OCI-LY7 (cell line): Measurements from ENCODE around the gene KIF12. TPM values are rescaled to one million over a fixed set of nuclear protein-coding genes. Genes with fewer than 3 reads are reported as not detected.

Experiments used
- BruUV-seq: library from RNA; stranded (reverse); fragments of 400-500 nt; replicated peaks from 2 replicates; lab custom pipeline; 2021; lab: Mats Ljungman, UMichigan
- CTCF ChIA-PET: fragments of 300-600 bp; sonication (Branson Sonifier 250); formaldehyde crosslinking; loops from one replicate; lab custom pipeline; 2022; ENCODE audit warnings: antibody characterized with exemption; ENCODE audit not compliant: unreplicated experiment; lab: Charles Lee
- POLR2A ChIA-PET: fragments of 300-600 bp; sonication (Branson Sonifier 250); formaldehyde crosslinking; loops from one replicate; lab custom pipeline; 2022; ENCODE audit warnings: antibody characterized with exemption; lab: Charles Lee
- DNase-seq: peaks from one replicate; pipeline ENCODE4 v3.0.0-alpha.2; 2015; ENCODE audit warnings: low spot score
- H2AFZ ChIP-seq: fragments of 200-600 bp; sonication (generic), shearing (Covaris generic); 2 replicates; pipeline ENCODE4 v1.6.1; 2014; ENCODE audit warnings: mild to moderate bottlenecking, antibody characterized with exemption, low read length, moderate library complexity
- H3K27ac ChIP-seq: fragments of 200-600 bp; sonication (generic); 2 replicates; pipeline ENCODE4 v1.5.1; 2014; ENCODE audit warnings: mixed run types, low read depth, mild to moderate bottlenecking, moderate library complexity, low read length, inconsistent platforms; ENCODE audit not compliant: poor library complexity, severe bottlenecking
- H3K36me3 ChIP-seq: fragments of 200-600 bp; sonication (generic); 2 replicates; pipeline ENCODE4 v1.6.1; 2014; ENCODE audit warnings: mild to moderate bottlenecking, antibody characterized with exemption, low read length, moderate library complexity, mixed read lengths; ENCODE audit not compliant: insufficient read depth
- H3K4me1 ChIP-seq: fragments of 200-600 bp; sonication (generic); 2 replicates; pipeline ENCODE4 v1.5.1; 2014; ENCODE audit warnings: mild to moderate bottlenecking, low read length; ENCODE audit not compliant: insufficient read depth, poor library complexity, severe bottlenecking
- H3K4me2 ChIP-seq: fragments of 200-600 bp; sonication (generic); 2 replicates; pipeline ENCODE4 v1.6.1; 2014; ENCODE audit warnings: mild to moderate bottlenecking, low read length
- H3K4me3 ChIP-seq: fragments of 200-600 bp; sonication (generic); 2 replicates; pipeline ENCODE4 v1.5.1; 2014; ENCODE audit warnings: mild to moderate bottlenecking, low read depth, low read length; ENCODE audit not compliant: poor library complexity, severe bottlenecking
- H3K79me2 ChIP-seq: fragments of 200-600 bp; sonication (generic); 2 replicates; pipeline ENCODE4 v1.6.1; 2016; ENCODE audit warnings: low read depth, mild to moderate bottlenecking, low read length, moderate library complexity, mixed read lengths; ENCODE audit not compliant: insufficient read depth
- H3K9me2 ChIP-seq: fragments of 200-600 bp; sonication (generic); 2 replicates; pipeline ENCODE4 v1.6.1; 2016; ENCODE audit warnings: mild to moderate bottlenecking, low read length, mixed read lengths; ENCODE audit not compliant: insufficient read depth
- H3K9me3 ChIP-seq: fragments of 200-600 bp; sonication (generic); 2 replicates; pipeline ENCODE4 v1.6.1; 2014; ENCODE audit warnings: mild to moderate bottlenecking, mixed run types, low read length, mixed read lengths
- H4K20me1 ChIP-seq: fragments of 200-600 bp; sonication (generic); 2 replicates; pipeline ENCODE4 v1.6.1; 2014; ENCODE audit warnings: mild to moderate bottlenecking, antibody characterized with exemption, low read length, moderate library complexity, mixed read lengths; ENCODE audit not compliant: insufficient read depth
- EZH2phosphoT487 ChIP-seq: fragments of 200-600 bp; sonication (generic); IDR thresholded peaks from 2 replicates; pipeline ENCODE4 v1.6.1; 2018; ENCODE audit warnings: low read depth, borderline replicate concordance, mild to moderate bottlenecking, mixed run types, antibody characterized with exemption, low read length, moderate library complexity, mixed read lengths
- intact Hi-C: fragments of 100-400 bp; cut with micrococcal nuclease; formaldehyde crosslinking; loops from one replicate; pipeline ENCODE4 v1.10.0; 2022; ENCODE audit not compliant: unreplicated experiment
- total RNA-seq, 2 experiments: library from RNA; depleted of rRNA in 1 of 2; stranded (reverse); fragments of >200 nt in 1 of 2; shearing (Covaris generic) in 1 of 2; gene quantifications; 2 replicates each; pipeline ENCODE4 v1.2.3, GENCODE V29; 2014 to 2022
- TF ChIP-seq, protein P1 (sequence below): fragments of 200-600 bp; sonication (generic); conservative IDR thresholded peaks from 2 replicates; pipeline ENCODE4 v1.5.1; 2014; ENCODE audit warnings: mild to moderate bottlenecking, antibody characterized with exemption, low read length, moderate library complexity, mixed read lengths

Gene KIF12
- total RNA-seq, 2 experiments from 2014 or later, result not detected

DNA sequence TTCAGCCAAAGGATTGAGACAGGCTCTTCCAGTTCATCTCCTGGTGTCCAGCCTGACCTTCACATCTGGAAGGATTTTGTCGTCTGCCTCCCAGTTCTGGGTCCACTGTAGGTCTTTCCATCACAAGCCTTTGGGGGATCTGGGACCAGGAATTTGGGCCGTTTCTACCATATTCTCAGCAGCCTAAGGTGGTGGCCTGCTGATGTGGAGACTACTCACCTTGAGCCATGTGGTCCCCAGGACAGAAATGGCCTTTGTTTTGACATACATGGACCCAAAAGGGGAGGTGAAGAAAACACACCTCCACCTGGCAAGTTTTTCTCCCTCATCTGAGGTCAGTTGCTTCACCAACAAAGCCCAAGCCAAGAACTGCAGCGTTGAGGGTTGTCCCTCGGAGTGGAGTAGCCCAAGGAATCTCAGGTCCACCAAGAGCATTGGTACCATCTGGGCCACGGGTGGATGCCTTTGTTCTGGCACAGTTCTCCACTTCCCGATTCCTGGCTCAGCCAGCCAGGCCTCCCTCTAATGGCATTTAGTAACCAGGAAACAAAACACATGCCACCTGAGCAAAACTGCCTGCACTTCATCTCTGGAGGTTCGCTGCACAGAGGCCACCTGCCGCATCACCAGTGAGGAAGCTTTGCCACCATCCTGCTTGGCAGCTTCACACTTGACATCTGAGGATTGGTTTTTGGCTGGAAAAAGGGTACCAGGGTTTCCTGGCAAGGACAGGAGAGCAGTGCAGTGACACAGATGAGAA is 45.7 kb downstream of the KIF12 start:
- H3K9me3 ChIP-seq, result no peaks in the 10 kb centered on the region
- no peaks in the 10 kb centered on the region for H3K36me3 ChIP-seq
- no peak overlapping the region for H3K4me2 ChIP-seq
- H4K20me1 ChIP-seq, result no peaks in the 10 kb centered on the region
- H2AFZ ChIP-seq, result no peak overlapping the region
- CTCF ChIA-PET, result no interaction called here
- no peaks in the 10 kb centered on the region for H3K4me1 ChIP-seq
- H3K27ac ChIP-seq, result no peak overlapping the region
- H3K4me3 ChIP-seq, result no peak overlapping the region
- H3K79me2 ChIP-seq, result no peaks in the 10 kb centered on the region
- DNase-seq, result no peak
- POLR2A ChIA-PET, result no interaction called here
- TF ChIP-seq, protein P1, sequence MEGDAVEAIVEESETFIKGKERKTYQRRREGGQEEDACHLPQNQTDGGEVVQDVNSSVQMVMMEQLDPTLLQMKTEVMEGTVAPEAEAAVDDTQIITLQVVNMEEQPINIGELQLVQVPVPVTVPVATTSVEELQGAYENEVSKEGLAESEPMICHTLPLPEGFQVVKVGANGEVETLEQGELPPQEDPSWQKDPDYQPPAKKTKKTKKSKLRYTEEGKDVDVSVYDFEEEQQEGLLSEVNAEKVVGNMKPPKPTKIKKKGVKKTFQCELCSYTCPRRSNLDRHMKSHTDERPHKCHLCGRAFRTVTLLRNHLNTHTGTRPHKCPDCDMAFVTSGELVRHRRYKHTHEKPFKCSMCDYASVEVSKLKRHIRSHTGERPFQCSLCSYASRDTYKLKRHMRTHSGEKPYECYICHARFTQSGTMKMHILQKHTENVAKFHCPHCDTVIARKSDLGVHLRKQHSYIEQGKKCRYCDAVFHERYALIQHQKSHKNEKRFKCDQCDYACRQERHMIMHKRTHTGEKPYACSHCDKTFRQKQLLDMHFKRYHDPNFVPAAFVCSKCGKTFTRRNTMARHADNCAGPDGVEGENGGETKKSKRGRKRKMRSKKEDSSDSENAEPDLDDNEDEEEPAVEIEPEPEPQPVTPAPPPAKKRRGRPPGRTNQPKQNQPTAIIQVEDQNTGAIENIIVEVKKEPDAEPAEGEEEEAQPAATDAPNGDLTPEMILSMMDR, result no peak
- TF ChIP-seq EZH2phosphoT487, result no peak
- intact Hi-C loops, result no loop called here
- BruUV-seq, result no TSS peak
- no peaks in the 10 kb centered on the region for H3K9me2 ChIP-seq

DNA sequence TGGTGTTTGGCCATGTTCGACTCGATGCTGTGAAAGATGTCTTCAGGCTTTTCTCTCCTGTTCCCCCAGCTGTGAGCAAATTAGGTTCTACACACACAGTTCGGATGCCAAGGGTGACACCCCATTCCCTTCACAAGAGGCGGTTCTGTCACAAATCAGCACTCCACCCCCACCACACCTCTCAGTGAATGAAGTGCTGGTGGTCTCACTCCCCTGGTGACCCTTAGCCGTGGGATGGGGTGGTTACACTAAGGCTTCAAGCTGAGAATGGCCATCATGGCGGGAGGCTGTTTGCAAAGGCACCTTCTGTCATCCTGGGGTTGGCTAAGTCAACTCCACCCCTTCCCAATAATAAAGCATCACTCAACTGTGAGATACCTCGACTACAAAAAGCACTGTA is 47.4 kb downstream of the KIF12 start:
- DNase-seq, result no peak
- Histone ChIP-seq H3K27ac (no peak overlapping the region), H3K4me1 (no peaks in the 10 kb centered on the region), H3K9me3 (no peaks in the 10 kb centered on the region), H2AFZ (no peak overlapping the region), H3K9me2 (no peaks in the 10 kb centered on the region), H3K4me3 (no peak overlapping the region), H3K79me2 (no peaks in the 10 kb centered on the region), H3K36me3 (no peaks in the 10 kb centered on the region), H3K4me2 (no peak overlapping the region), H4K20me1 (no peaks in the 10 kb centered on the region)
- no TSS peak for BruUV-seq
- no peak for TF ChIP-seq EZH2phosphoT487
- TF ChIP-seq, protein P1, result no peak
- intact Hi-C loops, result no loop called here
- ChIA-PET CTCF (no interaction called here), POLR2A (no interaction called here)

DNA sequence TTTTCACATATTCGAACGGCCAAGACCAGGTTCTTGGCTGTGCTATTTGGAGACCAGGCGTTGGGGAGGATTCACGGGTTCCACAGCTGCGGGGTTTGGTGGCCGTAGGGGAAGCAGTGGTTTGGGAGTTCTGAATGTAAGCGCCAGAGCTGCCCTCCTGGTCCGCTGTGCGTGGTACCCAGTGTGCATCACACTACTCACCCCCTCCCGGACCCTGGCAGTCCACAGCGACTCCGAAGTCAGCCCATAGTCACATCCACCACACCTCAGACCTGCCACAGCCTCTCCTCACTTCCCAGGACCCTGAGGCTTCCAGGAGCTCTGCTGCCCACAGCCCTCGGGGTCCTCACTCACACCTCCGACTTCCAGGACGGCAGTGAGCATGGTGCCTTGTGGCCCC is 47.8 kb downstream of the KIF12 start:
- intact Hi-C loops, result no loop called here
- no peaks in the 10 kb centered on the region for H3K9me3 ChIP-seq
- H3K79me2 ChIP-seq, result no peaks in the 10 kb centered on the region
- no peaks in the 10 kb centered on the region for H3K9me2 ChIP-seq
- no peaks in the 10 kb centered on the region for H4K20me1 ChIP-seq
- no peak overlapping the region for H3K4me3 ChIP-seq
- no peak overlapping the region for H3K27ac ChIP-seq
- H3K36me3 ChIP-seq, result no peaks in the 10 kb centered on the region
- no TSS peak for BruUV-seq
- TF ChIP-seq, protein P1, result no peak
- TF ChIP-seq EZH2phosphoT487, result no peak
- no peak for DNase-seq
- ChIA-PET CTCF (no interaction called here), POLR2A (no interaction called here)
- no peak overlapping the region for H3K4me2 ChIP-seq
- H3K4me1 ChIP-seq, result no peaks in the 10 kb centered on the region
- H2AFZ ChIP-seq, result no peak overlapping the region
